ENCODE results near the gene SLC2A5.

SLC2A5 gene

GRCh38 chr1:9069326-9070100 is at the start of gene SLC2A5:
Gene SLC2A5, minus strand, starts transcription at chr1:9069635. Its CDS starts 99 bp downstream, at chr1:9069536.
- peak within 1 kb of the TSS; percentile 52 for H3K4me3 ChIP-seq
- peak within 1 kb of the TSS in 1 of 2 donors; percentile 47 for H3K27ac ChIP-seq
- no peak for DNase-seq (ENCODE audit: low spot score)
- TF ChIP-seq CTCF (IDR thresholded peaks at IDR 0.05), result no peak

- no peak for DNase-seq (ENCODE audit: low spot score)
- H3K4me3 ChIP-seq, result no peak overlapping the region
- H3K27ac ChIP-seq, result no peak overlapping the region
- TF ChIP-seq CTCF (IDR thresholded peaks at IDR 0.05), result no peak
Measured at GRCh38 chr1:9118186-9118585, 48.8 kb upstream of the SLC2A5 start.

GRCh38 chr1:9115351-9116205 is 46.1 kb upstream of the SLC2A5 start:
- Histone ChIP-seq H3K4me3 (no peak overlapping the region), H3K27ac (no peak overlapping the region)
- TF ChIP-seq CTCF (IDR thresholded peaks at IDR 0.05), result no peak
- DNase-seq (ENCODE audit: low spot score), result no peak

- Histone ChIP-seq H3K4me3 (no peak overlapping the region), H3K27ac (no peak overlapping the region)
- no peak for TF ChIP-seq CTCF (IDR thresholded peaks at IDR 0.05)
- no peak for DNase-seq (ENCODE audit: low spot score)
Measured at GRCh38 chr1:9112961-9113880, 43.8 kb upstream of the SLC2A5 start.

GRCh38 chr1:9111957-9112356 is 42.5 kb upstream of the SLC2A5 start:
- Histone ChIP-seq H3K27ac (no peak overlapping the region), H3K4me3 (no peak overlapping the region)
- no peak for TF ChIP-seq CTCF (IDR thresholded peaks at IDR 0.05)
- DNase-seq (ENCODE audit: low spot score), result no peak

GRCh38 chr1:9111357-9111691 is 41.9 kb upstream of the SLC2A5 start:
- Histone ChIP-seq H3K27ac (no peak overlapping the region), H3K4me3 (no peak overlapping the region)
- DNase-seq (ENCODE audit: low spot score), result no peak
- TF ChIP-seq CTCF (IDR thresholded peaks at IDR 0.05), result no peak

Data from coronary artery (tissue), 2 donors.